Measurements from ENCODE around the gene THSD7B.
"Not testable (repeated sequence)": the region's sequence is repeated elsewhere in the genome, so short reads cannot be mapped to it uniquely, and the experiment has no call there.

- not testable (repeated sequence) for TF ChIP-seq TCF7L2 (IDR thresholded peaks at IDR 0.05; ENCODE audit: low read depth, low read length); FOXP4 (CRISPR knock-in tag; IDR thresholded peaks at IDR 0.05; ENCODE audit: borderline replicate concordance); BDP1 (IDR thresholded peaks at IDR 0.05; ENCODE audit: insufficient read depth, insufficient read length); CAMTA2 (CRISPR knock-in tag; conservative IDR thresholded peaks at IDR 0.05); POLR2AphosphoS2 (IDR thresholded peaks at IDR 0.05; ENCODE audit: low read length); CTCF (IDR thresholded peaks at IDR 0.05 in 2 of 3, conservative IDR thresholded peaks at IDR 0.05 in 1 of 3; ENCODE audit: insufficient read depth in 2 of 3, low read depth in 1 of 3, low read length in 3 of 3); JUNB (CRISPR knock-in tag; conservative IDR thresholded peaks at IDR 0.05); REST (IDR thresholded peaks at IDR 0.05; ENCODE audit: borderline replicate concordance); REST (CRISPR knock-in tag; IDR thresholded peaks at IDR 0.05; ENCODE audit: low read depth)
These were observed 216.3 kb downstream of the THSD7B start for GRCh38 chr2:136981689-136982088.

Data from K562 (cell line).